NCI-H2171 treated with DMSO at 0.1 percent for 48 hours (cell line): Measurements from ENCODE around the gene NOP14.
"Not testable (repeated sequence)": the region's sequence is repeated elsewhere in the genome, so short reads cannot be mapped to it uniquely, and the experiment has no call there.

Experiments
- DNase-seq: peaks from one replicate; lab custom pipeline; 2025; lab: John Stamatoyannopoulos, UW

NOP14 gene

GRCh38 chr4:2931512-2932301 is 31.5 kb downstream of the NOP14 start:
- DNase-seq: no peak

DNA sequence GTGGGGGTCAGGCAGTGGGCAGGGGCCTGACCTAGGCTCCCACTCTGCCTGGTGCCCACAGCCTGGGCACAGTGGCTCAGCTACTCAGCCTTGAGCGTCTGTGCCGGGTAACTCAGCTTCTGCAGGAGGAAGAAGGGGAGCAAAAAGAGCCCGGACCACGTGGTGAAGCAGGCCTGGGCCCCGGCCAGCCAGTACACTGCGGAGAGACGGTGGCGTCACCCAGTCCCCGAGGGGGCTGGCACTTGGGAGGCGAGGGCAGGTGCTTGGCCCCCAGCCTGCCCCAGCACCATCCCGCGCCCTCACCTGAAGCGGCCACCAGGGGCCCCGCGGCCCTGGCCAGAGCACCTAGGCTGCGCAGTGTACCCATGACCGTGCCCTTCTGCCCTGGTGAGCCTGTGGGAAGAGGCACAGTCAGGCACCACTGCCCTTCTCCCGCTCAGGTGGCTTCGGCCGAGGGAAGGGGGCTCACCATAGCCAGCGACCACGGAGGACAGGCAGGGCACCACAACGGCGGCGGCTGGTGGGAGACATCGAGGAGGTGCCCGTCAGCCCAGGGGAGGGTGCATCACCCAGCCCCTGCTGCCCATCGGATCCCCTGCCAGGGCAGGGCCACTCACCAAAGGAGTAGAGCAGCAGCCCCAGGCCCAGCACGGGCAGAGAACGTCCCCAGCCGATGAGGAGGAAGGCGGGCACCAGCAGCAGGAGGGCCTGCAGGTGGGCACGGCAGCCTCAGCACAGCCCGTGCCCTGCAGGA is 32.3 kb downstream of the NOP14 start:
- no peak for DNase-seq

DNA sequence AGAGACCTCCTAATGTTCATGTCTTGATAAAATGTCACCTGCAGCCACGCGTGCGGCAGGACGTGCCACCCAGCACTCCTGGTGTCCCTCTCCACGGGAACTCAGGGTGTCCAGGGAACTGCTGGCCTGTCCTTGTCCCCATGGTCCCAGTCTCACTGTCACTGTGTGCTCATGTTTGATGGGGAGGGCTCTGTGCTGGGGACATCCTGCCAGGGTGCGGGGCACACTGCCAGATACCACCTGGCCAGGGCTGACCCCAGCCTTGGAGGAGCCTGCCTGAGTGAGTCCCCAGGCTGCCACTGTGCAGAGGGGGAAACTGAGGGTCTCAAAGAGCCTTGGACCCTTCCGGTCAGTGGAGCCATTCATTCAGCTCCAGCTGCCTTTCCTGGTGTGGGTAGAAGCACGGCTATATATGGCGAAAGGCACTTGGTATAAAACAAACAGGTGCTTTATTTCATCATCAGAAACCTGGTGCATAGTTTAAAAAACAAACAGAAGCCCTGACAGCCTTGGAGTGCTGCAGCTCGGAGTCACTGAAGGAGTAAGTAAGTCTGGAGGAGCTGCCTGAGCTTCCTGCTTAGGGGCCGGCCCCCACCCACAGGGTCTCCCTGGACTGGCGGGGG is 33.0 kb downstream of the NOP14 start:
- no peak for DNase-seq

GRCh38 chr4:2929469-2929868 is 33.7 kb downstream of the NOP14 start:
- DNase-seq: no peak

GRCh38 chr4:2928242-2929176 is 34.7 kb downstream of the NOP14 start:
- no peak for DNase-seq

DNA sequence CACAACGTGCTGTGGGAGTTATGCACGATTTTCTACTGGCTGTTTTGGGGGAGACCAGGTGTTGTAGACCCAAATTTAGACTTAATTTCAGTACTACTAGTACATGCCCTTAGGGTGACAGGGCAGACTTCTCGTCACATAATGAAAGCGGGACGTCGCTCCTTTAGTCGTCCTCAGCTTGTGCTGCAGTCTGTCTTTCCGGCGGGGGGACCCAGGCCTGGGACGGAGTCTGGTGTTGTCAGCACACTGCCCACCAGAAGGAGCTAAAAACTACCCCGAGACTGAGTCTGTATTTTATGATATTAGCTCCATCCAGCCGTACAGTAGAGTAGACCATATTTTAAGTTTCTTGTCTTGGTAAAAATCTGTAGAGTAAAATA is 35.5 kb downstream of the NOP14 start:
- DNase-seq: no peak

DNA sequence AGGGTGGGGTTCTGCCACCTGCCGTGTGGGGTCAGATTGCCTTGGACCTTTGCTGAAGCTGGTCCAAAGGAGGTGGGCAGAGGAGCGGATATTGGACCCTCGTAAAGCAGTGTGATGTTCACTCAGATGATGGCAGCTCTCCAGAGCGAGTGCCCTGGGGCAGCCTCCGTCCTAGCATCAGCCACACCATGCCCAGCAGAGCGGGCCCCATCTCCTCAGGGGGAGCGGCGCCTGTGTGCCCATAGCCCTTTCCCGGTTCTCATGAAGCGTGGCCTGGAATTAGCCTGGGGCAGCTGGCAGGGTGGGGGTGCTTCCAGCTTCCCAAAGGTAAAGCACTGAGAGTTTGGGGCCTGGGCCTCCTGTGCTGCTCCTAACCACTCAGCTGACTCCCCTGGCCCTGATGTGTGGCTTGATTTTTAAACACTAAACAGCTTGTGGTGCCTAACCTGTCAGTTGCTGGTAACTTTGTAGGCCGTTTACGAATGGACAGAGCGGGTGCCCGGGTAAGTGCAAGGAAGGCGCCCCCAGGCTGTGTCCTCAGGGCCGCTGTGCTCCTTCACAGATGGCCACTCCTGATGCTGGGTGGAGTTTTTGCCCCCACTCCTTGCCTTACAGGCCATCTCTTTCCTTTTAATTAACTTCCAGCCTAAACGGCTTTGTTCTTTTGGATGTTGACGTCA is 36.0 kb downstream of the NOP14 start:
- DNase-seq: no peak

DNA sequence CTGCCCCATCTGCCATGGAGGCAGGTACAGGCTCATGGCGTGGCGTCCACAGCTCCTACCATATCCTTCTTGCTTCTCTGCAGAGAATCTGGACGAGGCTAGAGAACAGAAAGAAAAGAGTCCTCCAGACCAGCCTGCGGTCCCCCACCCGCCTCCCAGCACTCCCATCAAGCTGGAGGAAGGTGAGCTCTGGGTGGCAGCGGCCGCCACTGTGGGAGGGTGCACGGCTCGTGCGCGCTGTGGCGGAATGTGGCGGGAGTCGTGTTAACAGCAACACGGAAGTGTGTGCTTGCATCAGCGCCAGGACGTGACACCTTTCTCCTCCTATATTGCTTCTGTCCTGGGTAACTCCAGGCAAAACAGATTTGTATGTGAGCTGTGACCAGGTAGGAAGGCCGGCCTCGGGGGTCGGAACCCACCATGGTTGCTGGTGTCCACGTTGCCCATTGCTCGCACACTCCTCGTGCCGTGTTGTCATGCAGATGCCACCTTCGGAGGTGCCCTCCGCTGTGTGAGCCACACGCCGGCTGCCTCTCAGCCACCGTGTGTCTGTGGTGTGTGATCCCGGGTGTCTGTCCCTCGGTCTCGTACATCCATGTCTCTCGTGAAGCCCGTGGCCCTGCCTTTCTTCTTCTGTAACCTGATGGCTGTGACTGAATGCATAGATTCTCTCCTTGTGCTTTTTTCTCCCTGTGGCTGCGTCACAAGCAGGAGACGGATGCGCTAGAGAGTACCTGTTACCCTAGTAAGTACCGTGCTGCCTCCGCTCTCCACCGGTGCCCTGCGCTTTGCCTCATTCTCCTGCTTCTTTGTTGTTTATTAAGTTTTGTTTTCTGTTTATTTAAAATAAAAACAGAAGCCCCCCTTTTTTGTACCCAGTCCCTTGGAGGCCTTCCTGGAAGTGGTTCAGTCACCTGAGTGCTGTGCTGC is 37.0 kb downstream of the NOP14 start:
- no peak for DNase-seq

DNA sequence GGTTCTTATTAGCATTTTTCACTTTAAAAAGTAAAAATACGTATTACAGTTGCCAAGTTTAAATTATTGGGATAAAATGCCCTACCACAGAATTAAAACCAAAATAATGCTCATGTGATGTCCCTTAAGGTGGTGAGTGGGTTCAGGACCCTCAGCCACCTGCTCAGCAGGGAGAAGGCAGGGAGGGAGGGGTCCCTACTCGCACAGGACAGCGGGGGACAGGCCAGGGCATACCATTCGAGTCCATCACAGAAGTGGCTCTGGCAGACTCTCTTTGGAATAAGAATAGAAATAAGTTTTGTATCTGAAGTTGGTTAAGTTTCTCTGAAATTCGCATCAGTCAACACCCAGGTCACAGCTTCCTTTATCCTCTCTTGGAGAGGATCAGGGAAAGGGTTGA is 37.7 kb downstream of the NOP14 start:
- DNase-seq: no peak

DNA sequence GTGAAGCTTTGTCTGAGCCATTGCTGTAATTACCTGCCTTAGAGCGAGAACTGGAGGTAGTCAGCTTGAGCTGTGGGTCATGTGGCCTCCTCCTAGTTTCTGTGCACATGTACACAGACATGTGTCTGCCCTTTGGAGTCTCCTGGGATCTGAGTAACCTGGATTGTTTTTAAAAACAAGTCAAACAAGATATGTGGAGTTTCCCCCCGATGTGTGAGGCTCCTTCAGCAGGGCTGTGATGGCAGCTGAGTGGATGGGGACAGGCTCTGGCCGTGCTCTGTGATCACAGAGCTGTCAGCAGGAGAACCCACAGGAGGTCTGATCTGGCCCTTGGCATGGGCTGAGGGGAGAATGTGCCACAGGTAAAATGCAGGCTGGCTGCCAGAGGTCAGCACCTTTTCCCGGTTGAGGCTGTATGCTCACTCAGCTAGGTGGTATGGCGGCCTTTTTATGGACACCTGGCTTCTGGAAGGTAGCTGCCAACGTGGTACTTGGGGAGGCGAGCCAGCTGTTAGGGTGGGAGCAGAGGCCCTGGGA is 38.4 kb downstream of the NOP14 start:
- no peak for DNase-seq

DNA sequence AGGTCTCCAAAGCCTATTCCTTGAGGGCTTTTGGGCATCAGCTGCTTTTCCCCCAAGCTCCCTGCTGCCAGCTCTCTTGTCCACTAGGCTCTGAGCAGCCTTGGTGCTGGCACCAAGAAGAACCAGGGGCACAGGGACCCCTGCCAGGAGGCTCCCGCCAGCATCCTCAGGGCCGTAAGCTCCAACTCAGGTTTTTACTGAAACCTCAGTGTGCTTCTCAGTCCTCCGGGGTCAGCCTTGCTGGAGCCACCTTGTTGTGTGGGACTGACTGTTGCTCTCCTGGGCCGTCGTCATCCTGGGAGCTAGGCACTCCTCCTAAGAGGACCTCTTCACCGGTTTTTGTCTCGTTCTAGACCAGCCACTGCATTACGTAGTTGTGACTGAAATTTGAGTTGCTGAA is 38.9 kb downstream of the NOP14 start:
- no peak for DNase-seq

DNA sequence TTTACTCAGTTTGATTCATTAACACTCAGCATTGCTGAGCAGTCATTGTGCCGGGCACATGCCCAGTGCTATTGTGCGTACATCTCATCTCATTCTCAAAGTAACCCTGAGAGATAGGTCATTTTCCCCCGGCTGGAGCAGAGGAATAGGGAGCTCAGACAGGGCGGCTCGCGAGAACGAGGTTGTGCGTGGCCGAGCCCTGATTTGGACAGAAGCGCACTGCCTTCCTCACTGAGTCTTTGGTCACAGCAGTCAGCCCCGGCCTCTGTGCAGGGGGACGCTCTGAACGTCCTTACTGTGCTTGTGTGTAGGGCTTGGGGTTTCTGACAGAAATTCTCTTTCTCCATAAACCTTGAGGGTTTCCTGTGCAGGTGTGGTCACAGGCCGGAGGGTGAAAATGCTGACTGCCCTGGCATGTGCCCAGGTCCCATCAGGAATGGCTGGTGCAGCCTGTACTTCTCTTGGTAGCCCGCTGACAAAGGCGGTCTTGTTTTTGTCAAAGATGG is 39.5 kb downstream of the NOP14 start:
- no peak for DNase-seq

GRCh38 chr4:2923141-2923551 is 40.1 kb downstream of the NOP14 start:
- no peak for DNase-seq

GRCh38 chr4:2922453-2923101 is 40.6 kb downstream of the NOP14 start:
- DNase-seq: not testable (repeated sequence)

DNA sequence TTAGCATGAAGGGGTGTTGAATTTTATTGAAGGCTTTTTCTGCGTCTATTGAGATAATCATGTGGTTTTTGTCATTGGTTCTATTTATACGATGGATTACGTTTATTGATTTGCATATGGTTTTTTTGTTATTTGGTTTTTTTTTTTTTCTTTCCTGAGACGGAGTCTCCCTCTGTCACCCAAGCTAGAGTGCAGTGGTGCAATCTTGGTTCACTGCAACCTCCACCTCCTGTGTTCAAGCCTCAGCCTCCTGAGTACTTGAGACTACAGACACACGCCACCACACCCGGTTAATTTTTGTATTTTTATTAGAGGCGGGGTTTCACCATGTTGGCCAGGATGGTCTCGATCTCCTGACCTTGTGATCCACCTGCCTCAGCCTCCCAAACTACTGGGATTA is 44.5 kb downstream of the NOP14 start:
- DNase-seq: not testable (repeated sequence)

- not testable (repeated sequence) for DNase-seq
Measured at GRCh38 chr4:2918300-2918699, 44.9 kb downstream of the NOP14 start.

- DNase-seq: not testable (repeated sequence)
Measured at GRCh38 chr4:2916696-2917095, 46.5 kb downstream of the NOP14 start.

GRCh38 chr4:2915789-2916188 is 47.4 kb downstream of the NOP14 start:
- DNase-seq: no peak
